OCI-LY1 (cell line): ENCODE results near the gene CMA1.

Source experiments
- CTCF ChIP-seq: fragments of 200-600 bp; sonication (generic), shearing (Covaris generic); IDR thresholded peaks from 2 replicates; pipeline ENCODE4 v1.5.1; 2017; ENCODE audit warnings: mild to moderate bottlenecking, antibody characterized with exemption, low read length, moderate library complexity, mixed read lengths
- EZH2 ChIP-seq: fragments of 200-600 bp; sonication (generic), shearing (Covaris generic); IDR thresholded peaks from 2 replicates; pipeline ENCODE4 v1.8.0; 2017; ENCODE audit warnings: borderline replicate concordance, mixed run types, mild to moderate bottlenecking, antibody characterized with exemption, low read length, moderate library complexity, mixed read lengths

GRCh38 chr14:24514209-24514608, 6.1 kb upstream of the CMA1 start:
- TF ChIP-seq CTCF (no peak), EZH2 (no peak)
